Measurements from ENCODE around the gene ADAM22. TPM values are rescaled to one million over a fixed set of nuclear protein-coding genes. Genes with fewer than 3 reads are reported as not detected.

Gene ADAM22
- total RNA-seq (1 to 10 TPM in 2 of 4 donors, under 1 TPM in 2; 0.42 to 7.0 (median 1.0) TPM), polyA plus RNA-seq (under 1 TPM; 0.09 to 0.38 (median 0.14) TPM)
- long read RNA-seq, donor 1, result 0 reads
- long read RNA-seq, donor 2, result 0 reads

- TF ChIP-seq CTCF (IDR thresholded peaks at IDR 0.05), result no peak
- intact Hi-C loops (cut with DNase I), result loop anchor here (5.0 to 10.0 kb wide), 3 partner anchors 57 to 181 kb away; partner anchors contain the start of genes DBF4 (in 2 of the 2) and SLC25A40 (in 2 of the 2)
- ATAC-seq (peak; percentile 90 to 99 (median 98)), DNase-seq (peak; percentile 83 to 93)
- H3K4me1 ChIP-seq, result peaks cover 4% of the 10 kb centered on the region
- H3K27me3 ChIP-seq (ENCODE audit: insufficient read depth in 3 of 3, low read length in 2 of 3), result no peaks in the 10 kb centered on the region
- H3K36me3 ChIP-seq (ENCODE audit: insufficient read depth in 1 of 2, low read depth in 1 of 2), result no peaks in the 10 kb centered on the region
- peak within 1 kb of the TSS; percentile 80 for H3K4me3 ChIP-seq
- H3K27ac ChIP-seq, result peak within 1 kb of the TSS; percentile 11
- 0% methylated on average over 41 to 70 of the region's 70 CpGs for WGBS, 3 donors
- H3K9me3 ChIP-seq, result no peaks in the 10 kb centered on the region
Observed at GRCh38 chr7:87933953-87934698, at the start of gene ADAM22. Gene ADAM22, plus strand, starts transcription at chr7:87934251. Its CDS starts 215 bp downstream, at chr7:87934466.

- H3K27ac ChIP-seq, result no peak overlapping the region
Observed at GRCh38 chr7:87885018-87885417, 49.0 kb upstream of the ADAM22 start.

GRCh38 chr7:87886875-87887274, 47.2 kb upstream of the ADAM22 start:
- intact Hi-C loops (cut with DNase I), result loop anchor here in 1 of 2 donors (5.0 to 10.0 kb wide), 2 partner anchors 90 to 228 kb away; no protein-coding TSS in a partner anchor
- H3K27ac ChIP-seq, result no peak overlapping the region
- no peak for ATAC-seq
- no peaks in the 10 kb centered on the region for H3K9me3 ChIP-seq
- no peak overlapping the region for H3K4me3 ChIP-seq
- no peaks in the 10 kb centered on the region for H3K4me1 ChIP-seq
- H3K36me3 ChIP-seq (ENCODE audit: insufficient read depth in 1 of 2, low read depth in 1 of 2), result peaks cover 0 to 18% of the 10 kb centered on the region in 2 donors
- peak; percentile 40 for TF ChIP-seq CTCF (IDR thresholded peaks at IDR 0.05)
- H3K27me3 ChIP-seq (ENCODE audit: insufficient read depth in 3 of 3, low read length in 2 of 3), result no peaks in the 10 kb centered on the region
- DNase-seq, result no peak

More at GRCh38 chr7:87885018-87885417, 49.0 kb upstream of the ADAM22 start:
- TF ChIP-seq CTCF (IDR thresholded peaks at IDR 0.05), result no peak
- no peaks in the 10 kb centered on the region for H3K27me3 ChIP-seq (ENCODE audit: insufficient read depth in 3 of 3, low read length in 2 of 3)
- no peak overlapping the region for H3K4me3 ChIP-seq
- H3K9me3 ChIP-seq, result no peaks in the 10 kb centered on the region
- intact Hi-C loops (cut with DNase I), result loop anchor here in 1 of 2 donors (5.0 to 10.0 kb wide), 2 partner anchors 88 to 230 kb away; no protein-coding TSS in a partner anchor
- H3K36me3 ChIP-seq (ENCODE audit: insufficient read depth in 1 of 2, low read depth in 1 of 2), result peaks cover 0 to 18% of the 10 kb centered on the region in 2 donors
- DNase-seq (no peak), ATAC-seq (no peak)
- no peaks in the 10 kb centered on the region for H3K4me1 ChIP-seq
- 95 to 97% (median 96%) methylated on average over 2 of the region's 2 CpGs for WGBS, 3 donors

GRCh38 chr7:87895363-87895762, 38.7 kb upstream of the ADAM22 start:
- ATAC-seq, result no peak
- 81 to 98% (median 97%) methylated on average over 2 of the region's 2 CpGs for WGBS, 3 donors
- H3K9me3 ChIP-seq, result no peaks in the 10 kb centered on the region
- TF ChIP-seq CTCF (IDR thresholded peaks at IDR 0.05), result no peak
- intact Hi-C loops (cut with DNase I), result no loop called here
- H3K4me3 ChIP-seq, result no peak overlapping the region
- no peaks in the 10 kb centered on the region for H3K27me3 ChIP-seq (ENCODE audit: insufficient read depth in 3 of 3, low read length in 2 of 3)
- H3K36me3 ChIP-seq (ENCODE audit: insufficient read depth in 1 of 2, low read depth in 1 of 2), result peaks cover 0 to 40% of the 10 kb centered on the region in 2 donors
- H3K27ac ChIP-seq, result no peak overlapping the region
- H3K4me1 ChIP-seq, result no peaks in the 10 kb centered on the region
- DNase-seq, result no peak

All from psoas muscle (tissue), 8 donors.